NCI-H1436 treated with DMSO at 0.1 percent for 48 hours (cell line): ENCODE results near the gene GLYATL1B.
A peak's percentile ranks its signal among the peaks of the same experiment; 100 is the strongest.
"Not testable (repeated sequence)": the region's sequence is repeated elsewhere in the genome, so short reads cannot be mapped to it uniquely, and the experiment has no call there.

Experiments
- DNase-seq: peaks from one replicate; lab custom pipeline; 2025; lab: John Stamatoyannopoulos, UW

The GLYATL1B gene

GRCh38 chr11:59095972-59096575 is 10.0 kb downstream of the GLYATL1B start:
- DNase-seq: not testable (repeated sequence)

GRCh38 chr11:59097113-59097708 is 11.1 kb downstream of the GLYATL1B start:
- DNase-seq: no peak

GRCh38 chr11:59097938-59098337 is 11.8 kb downstream of the GLYATL1B start:
- not testable (repeated sequence) for DNase-seq

- DNase-seq: no peak
Measured at GRCh38 chr11:59102259-59102765, 16.2 kb downstream of the GLYATL1B start.

- peak; percentile 97 for DNase-seq
Measured at GRCh38 chr11:59106363-59107336, 20.5 kb downstream of the GLYATL1B start, which contains the start of gene FAM111B. FAM111B (plus strand) TSS chr11:59107237; CDS start chr11:59109626, 2,389 bp downstream.

GRCh38 chr11:59107721-59108120 is 21.6 kb downstream of the GLYATL1B start:
- not testable (repeated sequence) for DNase-seq

- no peak for DNase-seq
Measured at GRCh38 chr11:59112494-59112893, 26.4 kb downstream of the GLYATL1B start.

- DNase-seq: no peak
Measured at GRCh38 chr11:59114344-59114743, 28.2 kb downstream of the GLYATL1B start.

- no peak for DNase-seq
Measured at GRCh38 chr11:59115553-59115952, 29.4 kb downstream of the GLYATL1B start.

DNA sequence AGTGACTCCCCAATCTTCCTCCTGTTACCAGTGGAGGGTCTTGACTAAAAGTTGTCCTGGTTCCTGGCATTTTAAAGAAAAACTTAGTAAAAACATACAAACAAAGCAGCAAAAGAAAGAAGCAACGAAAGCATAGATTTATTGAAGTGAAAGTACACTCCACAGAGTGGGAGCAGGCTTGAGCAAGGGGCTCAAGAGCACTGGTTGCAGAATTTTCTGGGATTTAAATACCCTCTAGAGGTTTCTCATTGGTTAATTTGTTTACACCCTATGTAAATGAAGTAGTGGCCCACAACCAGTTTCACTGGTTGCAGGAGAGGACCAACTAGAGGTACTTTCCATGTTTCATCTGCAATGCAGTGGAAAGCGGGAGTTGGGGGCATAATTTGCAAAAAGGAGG is 31.7 kb downstream of the GLYATL1B start:
- DNase-seq: no peak

DNA sequence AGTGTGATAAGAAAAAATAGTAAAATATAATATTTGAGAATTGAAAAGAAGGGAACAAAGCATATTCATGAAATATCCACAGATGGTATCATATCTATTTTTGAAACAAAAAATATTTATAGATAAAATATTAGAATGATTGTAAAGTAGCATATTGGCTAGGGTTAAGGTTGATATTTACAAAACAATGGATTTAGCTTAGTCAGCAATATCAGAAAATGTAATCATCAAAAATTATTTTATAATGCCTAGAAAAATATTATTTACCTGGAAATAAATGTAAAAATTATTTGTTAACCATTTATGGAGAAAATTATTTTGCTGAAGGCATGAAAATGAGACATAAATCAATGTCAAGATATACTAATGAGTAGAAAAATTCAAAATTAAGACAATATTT is 33.7 kb downstream of the GLYATL1B start:
- no peak for DNase-seq

DNA sequence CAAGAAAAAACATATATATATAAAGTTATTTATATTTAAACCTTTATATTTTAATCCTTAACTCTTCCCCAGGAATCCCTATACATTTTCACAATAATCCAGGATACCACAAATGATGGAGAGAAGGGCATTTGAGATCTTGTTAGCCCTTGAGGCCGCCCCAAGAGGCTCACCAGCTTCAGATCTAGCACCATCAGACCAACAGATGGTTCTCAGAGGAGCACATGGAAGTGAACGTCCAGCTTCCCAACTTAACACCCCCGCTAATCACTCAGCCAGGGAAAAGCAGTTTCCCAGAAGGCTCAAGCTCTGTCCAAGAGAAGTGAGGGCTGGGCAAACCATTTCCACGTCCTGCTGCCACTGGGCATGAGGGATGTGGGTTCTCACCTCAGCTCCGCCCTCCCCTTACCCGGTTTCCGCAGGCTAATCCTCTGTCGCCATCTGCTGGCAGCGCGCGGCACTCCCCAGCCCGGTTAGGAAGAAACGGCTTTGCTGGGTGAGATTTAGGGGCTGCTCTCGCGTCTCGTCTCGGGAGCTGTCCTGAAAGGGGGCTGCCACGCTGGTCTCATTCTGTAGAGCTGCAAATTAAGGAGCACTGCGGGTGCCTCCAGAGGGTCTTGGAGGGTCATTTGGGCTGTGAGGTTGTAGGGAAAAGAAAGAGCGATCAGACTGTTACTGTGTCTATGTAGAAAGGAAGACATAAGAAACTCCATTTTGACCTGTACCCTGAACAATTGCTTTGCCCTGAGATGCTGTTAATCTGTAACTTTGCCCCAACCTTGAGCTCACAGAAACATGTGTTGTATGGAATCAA is 49.7 kb downstream of the GLYATL1B start:
- no peak for DNase-seq

GRCh38 chr11:59136551-59136950 is 50.4 kb downstream of the GLYATL1B start:
- not testable (repeated sequence) for DNase-seq

- DNase-seq: no peak
Measured at GRCh38 chr11:59137190-59137589, 51.1 kb downstream of the GLYATL1B start.

DNA sequence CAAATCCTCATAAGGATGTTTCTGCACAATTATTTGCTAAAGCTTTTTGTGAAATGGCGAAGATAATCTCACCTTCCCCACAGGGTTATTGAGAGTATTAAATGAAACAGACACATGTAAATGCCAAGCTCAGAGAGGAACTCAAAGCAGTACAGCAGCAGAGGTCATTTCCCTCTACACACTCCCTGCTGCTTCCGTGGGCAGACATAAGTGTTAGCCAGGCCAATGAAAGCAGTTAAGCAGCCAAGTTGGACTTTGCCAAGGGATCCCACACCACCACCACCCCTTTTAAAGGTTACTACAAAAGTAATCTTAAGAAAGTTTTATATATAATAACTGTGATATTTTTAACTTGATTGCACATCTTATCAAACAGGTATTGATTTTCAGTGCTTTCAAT is 52.5 kb downstream of the GLYATL1B start:
- DNase-seq: no peak

DNA sequence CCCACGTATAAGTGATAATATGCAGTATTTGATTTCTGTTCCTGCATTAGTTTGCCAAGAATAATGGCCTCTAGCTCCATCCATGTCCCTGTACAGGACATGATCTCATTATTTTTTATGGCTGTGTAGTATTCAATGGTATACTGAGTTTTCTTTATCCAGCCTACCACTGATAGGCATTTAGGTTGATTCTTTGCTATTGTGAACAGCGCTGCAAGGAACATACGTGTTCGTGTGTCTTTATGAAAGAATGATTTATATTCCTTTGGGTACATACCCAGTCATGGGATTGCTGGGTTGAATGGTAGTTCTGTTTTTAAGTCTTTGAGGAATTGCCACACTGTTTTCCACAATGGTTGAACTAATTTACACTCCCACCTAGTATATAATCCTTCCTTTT is 55.1 kb downstream of the GLYATL1B start:
- no peak for DNase-seq

GRCh38 chr11:59141673-59142460 is 55.8 kb downstream of the GLYATL1B start:
- no peak for DNase-seq

- DNase-seq: peak; percentile 46
Measured at GRCh38 chr11:59142530-59143507, 56.7 kb downstream of the GLYATL1B start, which contains the start of gene FAM111A. FAM111A (plus strand) TSS chr11:59142856; CDS start chr11:59148873, 6,017 bp downstream.

GRCh38 chr11:59144096-59144495 is 58.0 kb downstream of the GLYATL1B start:
- DNase-seq: no peak
